Glutamatergic neuron (in vitro differentiated cells): Measurements from ENCODE around the gene HSPA13. TPM values are rescaled to one million over a fixed set of nuclear protein-coding genes. Genes with fewer than 3 reads are reported as not detected.
"Not testable (repeated sequence)": the region's sequence is repeated elsewhere in the genome, so short reads cannot be mapped to it uniquely, and the experiment has no call there.

Experiments
- DNase-seq: peaks from one replicate; pipeline ENCODE4 v3.0.0; 2022
- H3K27ac Mint-ChIP-seq: one replicate; pipeline ENCODE4 v1.8.0; 2020; ENCODE audit warnings: mild to moderate bottlenecking, mixed read lengths, inconsistent platforms; ENCODE audit not compliant: unreplicated experiment
- H3K27me3 Mint-ChIP-seq: one replicate; pipeline ENCODE4 v1.8.0; 2020; ENCODE audit warnings: mild to moderate bottlenecking, moderate library complexity, mixed read lengths, inconsistent platforms; ENCODE audit not compliant: unreplicated experiment
- H3K36me3 Mint-ChIP-seq: one replicate; pipeline ENCODE4 v1.8.0; 2020; ENCODE audit warnings: mild to moderate bottlenecking, mixed read lengths, inconsistent platforms; ENCODE audit not compliant: unreplicated experiment
- H3K4me1 Mint-ChIP-seq: one replicate; pipeline ENCODE4 v1.8.0; 2020; ENCODE audit warnings: mild to moderate bottlenecking, low read depth, mixed read lengths, inconsistent platforms; ENCODE audit not compliant: unreplicated experiment
- H3K4me3 Mint-ChIP-seq: one replicate; pipeline ENCODE4 v1.8.0; 2020; ENCODE audit warnings: mild to moderate bottlenecking, mixed read lengths, inconsistent platforms; ENCODE audit not compliant: unreplicated experiment
- H3K9me3 Mint-ChIP-seq: one replicate; pipeline ENCODE4 v1.8.0; 2020; ENCODE audit warnings: mild to moderate bottlenecking, moderate library complexity, mixed read lengths, inconsistent platforms; ENCODE audit not compliant: unreplicated experiment
- total RNA-seq: library from RNA; stranded (reverse); fragmentation: NEBNext Ultra II Directional; extraction: Animal tissue kit (Norgen Biotek cat#: 25700); gene quantifications from one replicate; pipeline ENCODE4 v1.2.1, GENCODE V29; 2021; ENCODE audit not compliant: unreplicated experiment
- TF ChIP-seq, protein P1 (sequence below): fragments of 200-600 bp; sonication (generic); IDR thresholded peaks from one replicate; pipeline ENCODE4 v1.5.0; 2021; ENCODE audit not compliant: partially characterized antibody, unreplicated experiment

The HSPA13 gene
- total RNA-seq, 1 donor from 2014 or later: 59.3 TPM

DNA sequence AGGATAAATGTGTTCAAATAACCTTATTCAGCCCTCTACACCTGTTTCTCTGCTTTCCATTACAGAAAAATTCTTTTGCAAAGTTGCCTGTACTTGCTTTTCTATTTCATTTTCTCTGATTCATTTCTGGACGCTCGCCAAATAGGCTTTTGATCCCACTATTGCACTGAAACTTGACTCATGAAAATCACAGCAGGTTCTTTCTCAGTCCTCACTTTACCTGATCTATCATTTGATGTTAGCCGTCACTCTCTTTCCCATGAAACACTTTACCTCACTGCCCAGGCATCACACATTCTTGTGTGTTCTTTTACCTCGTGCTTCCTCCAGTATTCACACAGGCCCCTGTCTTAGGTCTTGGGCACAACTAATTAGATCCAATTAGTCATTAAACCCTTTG is 26.2 kb downstream of the HSPA13 start:
- no peaks in the 10 kb centered on the region for H3K36me3 Mint-ChIP-seq
- no peaks in the 10 kb centered on the region for H3K9me3 Mint-ChIP-seq
- no peak for DNase-seq
- H3K4me1 Mint-ChIP-seq: no peaks in the 10 kb centered on the region
- peaks cover 3% of the 10 kb centered on the region for H3K27me3 Mint-ChIP-seq
- H3K4me3 Mint-ChIP-seq: no peak overlapping the region
- H3K27ac Mint-ChIP-seq: no peak overlapping the region
- TF ChIP-seq, protein P1, sequence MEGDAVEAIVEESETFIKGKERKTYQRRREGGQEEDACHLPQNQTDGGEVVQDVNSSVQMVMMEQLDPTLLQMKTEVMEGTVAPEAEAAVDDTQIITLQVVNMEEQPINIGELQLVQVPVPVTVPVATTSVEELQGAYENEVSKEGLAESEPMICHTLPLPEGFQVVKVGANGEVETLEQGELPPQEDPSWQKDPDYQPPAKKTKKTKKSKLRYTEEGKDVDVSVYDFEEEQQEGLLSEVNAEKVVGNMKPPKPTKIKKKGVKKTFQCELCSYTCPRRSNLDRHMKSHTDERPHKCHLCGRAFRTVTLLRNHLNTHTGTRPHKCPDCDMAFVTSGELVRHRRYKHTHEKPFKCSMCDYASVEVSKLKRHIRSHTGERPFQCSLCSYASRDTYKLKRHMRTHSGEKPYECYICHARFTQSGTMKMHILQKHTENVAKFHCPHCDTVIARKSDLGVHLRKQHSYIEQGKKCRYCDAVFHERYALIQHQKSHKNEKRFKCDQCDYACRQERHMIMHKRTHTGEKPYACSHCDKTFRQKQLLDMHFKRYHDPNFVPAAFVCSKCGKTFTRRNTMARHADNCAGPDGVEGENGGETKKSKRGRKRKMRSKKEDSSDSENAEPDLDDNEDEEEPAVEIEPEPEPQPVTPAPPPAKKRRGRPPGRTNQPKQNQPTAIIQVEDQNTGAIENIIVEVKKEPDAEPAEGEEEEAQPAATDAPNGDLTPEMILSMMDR: no peak

DNA sequence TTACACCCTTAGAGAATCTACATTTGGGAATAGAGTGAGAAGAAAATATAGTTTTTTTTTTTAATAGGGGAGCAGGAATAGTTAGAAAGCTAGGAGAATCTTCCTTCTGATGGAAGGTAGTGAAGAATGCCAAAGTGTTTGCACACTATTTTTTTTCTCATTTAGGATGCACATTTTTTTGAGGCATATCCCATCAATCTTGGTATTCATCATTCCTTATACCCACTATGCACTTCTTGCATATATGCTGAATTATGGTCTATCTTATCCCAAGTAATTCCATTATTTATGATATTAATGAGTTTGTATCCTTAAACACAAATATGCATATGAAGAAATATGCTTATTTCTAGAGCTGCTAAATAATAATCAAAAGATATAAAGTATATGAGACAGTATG is 28.4 kb downstream of the HSPA13 start:
- Mint-ChIP-seq H3K4me1 (no peaks in the 10 kb centered on the region), H3K9me3 (no peaks in the 10 kb centered on the region), H3K27me3 (peaks cover 4% of the 10 kb centered on the region), H3K36me3 (no peaks in the 10 kb centered on the region), H3K4me3 (no peak overlapping the region), H3K27ac (no peak overlapping the region)
- DNase-seq: no peak
- TF ChIP-seq, protein P1: no peak

DNA sequence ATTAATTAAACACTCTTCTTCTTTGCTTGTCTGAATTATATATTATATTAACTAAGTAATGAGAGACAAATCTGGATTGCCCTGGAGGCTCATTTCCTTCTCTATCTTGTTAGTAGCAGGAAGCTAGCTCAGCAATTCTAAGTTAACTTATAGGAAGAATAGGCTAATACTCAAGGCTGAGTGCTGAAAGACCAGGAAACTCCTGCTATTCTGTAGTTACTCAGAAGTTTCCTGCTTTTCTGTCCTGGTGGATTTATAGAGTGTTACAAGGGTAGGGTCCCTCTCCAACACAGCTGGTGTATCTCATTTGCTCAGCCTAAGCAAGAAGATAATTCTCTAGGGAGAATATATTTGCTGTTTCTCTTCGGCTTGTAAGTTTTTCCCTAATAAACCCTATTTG is 29.2 kb downstream of the HSPA13 start:
- no peak for DNase-seq
- TF ChIP-seq, protein P1: no peak
- H3K4me1 Mint-ChIP-seq: no peaks in the 10 kb centered on the region

DNA sequence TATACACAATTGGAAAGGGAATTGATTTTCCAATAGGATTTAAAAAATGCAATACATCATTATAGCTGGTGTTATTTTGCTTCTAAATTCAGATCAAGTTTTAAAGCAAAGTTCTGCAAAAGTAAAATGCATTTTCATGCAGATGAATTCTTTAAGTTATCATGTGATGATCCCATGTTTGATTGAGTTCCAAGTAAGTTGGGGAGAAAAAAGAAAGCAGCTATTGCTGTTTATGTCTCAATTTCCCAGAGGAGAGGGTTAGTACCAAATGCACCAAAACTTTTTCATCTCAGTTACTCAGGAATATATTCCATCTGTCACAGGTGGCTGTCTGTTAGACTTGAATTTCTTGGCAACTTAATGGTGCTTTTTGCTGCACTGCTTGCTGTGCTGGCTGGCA is 29.7 kb downstream of the HSPA13 start:
- no peaks in the 10 kb centered on the region for H3K4me1 Mint-ChIP-seq
- H3K36me3 Mint-ChIP-seq: no peaks in the 10 kb centered on the region
- no peaks in the 10 kb centered on the region for H3K9me3 Mint-ChIP-seq
- TF ChIP-seq, protein P1: no peak
- H3K4me3 Mint-ChIP-seq: no peak overlapping the region
- H3K27ac Mint-ChIP-seq: no peak overlapping the region
- peaks cover 4% of the 10 kb centered on the region for H3K27me3 Mint-ChIP-seq
- no peak for DNase-seq

More for the DNA sequence above, 29.2 kb downstream of the HSPA13 start:
- Mint-ChIP-seq H3K36me3 (no peaks in the 10 kb centered on the region), H3K9me3 (no peaks in the 10 kb centered on the region), H3K4me3 (no peak overlapping the region), H3K27me3 (peaks cover 4% of the 10 kb centered on the region), H3K27ac (no peak overlapping the region)

DNA sequence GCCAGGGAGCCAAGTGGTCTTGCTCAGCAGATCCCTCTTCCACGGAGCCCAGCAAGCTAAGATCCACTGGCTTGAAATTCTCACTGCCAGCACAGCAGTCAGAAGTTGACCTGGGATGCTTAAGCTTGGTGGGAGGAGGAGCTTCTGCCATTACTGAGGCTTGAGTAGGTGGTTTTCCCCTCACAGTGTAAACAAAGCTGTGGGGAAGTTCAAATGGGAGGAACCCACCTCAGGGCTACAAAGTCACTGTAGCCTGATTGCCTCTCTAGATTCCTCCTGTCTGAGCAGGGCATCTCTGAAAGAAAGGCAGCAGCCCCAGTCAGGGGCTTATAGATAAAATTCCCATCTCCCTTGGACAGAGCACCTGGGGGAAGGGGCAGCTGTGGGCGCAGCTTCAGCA is 55.6 kb downstream of the HSPA13 start:
- not testable (repeated sequence) for DNase-seq, H3K27me3 Mint-ChIP-seq, H3K4me3 Mint-ChIP-seq, H3K36me3 Mint-ChIP-seq, H3K27ac Mint-ChIP-seq, H3K4me1 Mint-ChIP-seq, H3K9me3 Mint-ChIP-seq

DNA sequence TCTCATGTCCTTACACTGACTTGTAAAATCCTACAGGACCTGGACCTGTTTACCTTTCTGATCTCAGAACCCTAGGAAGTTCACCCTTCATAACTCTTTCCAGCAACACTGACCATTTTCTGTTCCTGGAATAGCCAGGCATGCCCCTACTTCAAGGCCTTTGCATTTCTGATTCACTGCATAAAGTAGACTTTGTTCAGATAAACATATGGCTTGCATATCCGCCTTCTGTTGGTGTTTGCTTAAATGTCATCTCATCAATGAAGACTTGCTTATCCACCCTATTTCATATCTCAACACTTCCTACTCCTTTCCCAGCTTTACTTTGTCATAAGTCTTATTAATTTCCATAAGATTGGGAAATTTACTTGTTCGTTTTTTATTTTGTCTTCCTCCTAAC is 57.4 kb downstream of the HSPA13 start:
- Mint-ChIP-seq H3K4me3 (no peak overlapping the region), H3K9me3 (peaks cover 1% of the 10 kb centered on the region), H3K4me1 (no peaks in the 10 kb centered on the region), H3K36me3 (no peaks in the 10 kb centered on the region), H3K27me3 (no peaks in the 10 kb centered on the region), H3K27ac (no peak overlapping the region)
- TF ChIP-seq, protein P1: no peak
- no peak for DNase-seq
